ENCODE results near the gene PORCN. TPM values are rescaled to one million over a fixed set of nuclear protein-coding genes. Genes with fewer than 3 reads are reported as not detected.

PORCN gene
- total and polyA plus RNA-seq, 2 of the 13 experiments (the other 11 are each of a cell fraction or from before 2014, with no cell fraction given) = 3.9 to 5.8 TPM

DNA sequence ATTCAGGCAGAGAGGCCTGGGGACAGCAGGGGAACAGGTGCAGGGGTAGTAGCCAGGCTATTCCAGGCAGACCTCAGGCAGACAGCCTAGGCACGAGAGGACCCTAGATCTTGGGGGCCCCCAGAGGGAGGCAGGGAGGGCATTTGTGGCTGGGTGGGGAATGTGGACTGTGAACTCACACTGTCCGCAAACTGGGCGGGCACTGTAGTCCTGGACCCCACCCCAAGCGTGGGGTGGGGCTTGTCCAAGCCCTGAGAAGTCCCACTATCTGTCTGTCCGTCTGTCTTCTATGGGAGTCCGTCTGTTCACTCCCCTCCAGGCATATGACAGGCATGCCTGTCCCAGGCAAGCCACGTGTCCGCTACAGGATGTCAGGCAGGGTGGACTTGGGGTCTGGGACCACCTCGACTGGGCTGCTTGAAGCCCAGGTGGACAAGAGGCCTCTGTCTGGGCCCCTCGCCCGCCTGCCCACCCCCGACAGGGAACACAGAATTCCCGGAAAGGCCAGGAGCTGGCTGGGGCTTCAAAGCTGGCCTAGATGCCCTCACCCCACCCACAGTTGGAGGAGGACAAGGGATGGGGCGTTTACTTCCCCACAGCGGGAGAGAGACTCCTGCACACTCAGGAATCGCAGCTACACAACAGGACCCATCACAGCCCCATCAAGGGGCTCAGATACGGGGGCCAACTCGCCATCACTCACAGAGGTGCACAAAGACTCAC, 38.5 kb upstream of the PORCN start, which contains the start of gene SLC38A5 (continued):
- TF ChIP-seq, protein P1, sequence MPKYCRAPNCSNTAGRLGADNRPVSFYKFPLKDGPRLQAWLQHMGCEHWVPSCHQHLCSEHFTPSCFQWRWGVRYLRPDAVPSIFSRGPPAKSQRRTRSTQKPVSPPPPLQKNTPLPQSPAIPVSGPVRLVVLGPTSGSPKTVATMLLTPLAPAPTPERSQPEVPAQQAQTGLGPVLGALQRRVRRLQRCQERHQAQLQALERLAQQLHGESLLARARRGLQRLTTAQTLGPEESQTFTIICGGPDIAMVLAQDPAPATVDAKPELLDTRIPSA (CRISPR knock-in tag; IDR thresholded peaks at IDR 0.05; ENCODE audit: borderline replicate concordance) = no peak
- TF ChIP-seq PLRG1 (conservative IDR thresholded peaks at IDR 0.05) (no peak), ZNF138 (CRISPR knock-in tag; IDR thresholded peaks at IDR 0.05; ENCODE audit: low read depth) (no peak), ATF1 (CRISPR knock-in tag; IDR thresholded peaks at IDR 0.05) (no peak), NCOA1 (CRISPR knock-in tag; IDR thresholded peaks at IDR 0.05) (no peak), RERE (CRISPR knock-in tag; IDR thresholded peaks at IDR 0.05; ENCODE audit: low read depth) (no peak), U2AF1 (optimal IDR thresholded peaks at IDR 0.05; ENCODE audit: low read depth, low read length) (peak; percentile 46), KLF15 (CRISPR knock-in tag; IDR thresholded peaks at IDR 0.05; ENCODE audit: borderline replicate concordance) (no peak), RXRA (CRISPR knock-in tag; IDR thresholded peaks at IDR 0.05) (peak; percentile 40; the same call in 1 of the 2 replicates), ZNF558 (CRISPR knock-in tag; IDR thresholded peaks at IDR 0.05; ENCODE audit: borderline replicate concordance) (0 out of 2 replicates have a peak, but pooled peaks have one; percentile 0), SRSF9 (IDR thresholded peaks at IDR 0.05; ENCODE audit: borderline replicate concordance, insufficient read depth, low read depth, low read length, poor library complexity, severe bottlenecking) (no peak), DR1 (CRISPR knock-in tag; IDR thresholded peaks at IDR 0.05) (no peak), ZBTB1 (CRISPR knock-in tag; IDR thresholded peaks at IDR 0.05; ENCODE audit: borderline replicate concordance) (no peak), ZSCAN20 (CRISPR knock-in tag; IDR thresholded peaks at IDR 0.05; ENCODE audit: borderline replicate concordance) (no peak), SUZ12 (IDR thresholded peaks at IDR 0.05; ENCODE audit: low read depth, low read length) (no peak), HDAC2 (CRISPR knock-in tag; IDR thresholded peaks at IDR 0.05) (no peak), KLF6 (CRISPR knock-in tag; IDR thresholded peaks at IDR 0.05) (0 out of 2 replicates have a peak, but pooled peaks have one; percentile 28), MEIS2 (CRISPR knock-in tag; IDR thresholded peaks at IDR 0.05) (no peak), ZMYM4 (CRISPR knock-in tag; IDR thresholded peaks at IDR 0.05) (no peak; the same call in 1 of the 2 replicates), ATM (IDR thresholded peaks at IDR 0.05; ENCODE audit: borderline replicate concordance) (no peak), SMARCC2 (IDR thresholded peaks at IDR 0.05) (no peak), SOX6 (IDR thresholded peaks at IDR 0.05) (no peak), SOX6 (CRISPR knock-in tag; IDR thresholded peaks at IDR 0.05) (peak; percentile 30; the same call in 1 of the 2 replicates), SOX5 (CRISPR knock-in tag; IDR thresholded peaks at IDR 0.05; ENCODE audit: borderline replicate concordance) (0 out of 2 replicates have a peak, but pooled peaks have one; percentile 12), CHD4 (IDR thresholded peaks at IDR 0.05; ENCODE audit: borderline replicate concordance, low read length) (no peak), SOX13 (IDR thresholded peaks at IDR 0.05) (no peak), SOX13 (CRISPR knock-in tag; conservative IDR thresholded peaks at IDR 0.05 in 1 of 2, IDR thresholded peaks at IDR 0.05 in 1 of 2) (peak in 1 of 2 experiments; percentile 17; a peak in 1 of 4 replicates)

All from HepG2 (cell line).